HAP-1 (cell line): Measurements from ENCODE around the gene PEX10.

ENCODE experiments used
- DNase-seq, 2 experiments: peaks; one replicate each; pipeline ENCODE4 v3.0.0-alpha.2; 2016 to 2020; ENCODE audit warnings: low spot score in 2 of 2
- H3K27me3 ChIP-seq: fragments of 250-450 bp; sonication (Bioruptor Pico); 2 replicates; pipeline ENCODE4 v1.5.1; 2020; ENCODE audit warnings: low read depth, mild to moderate bottlenecking, moderate library complexity
- H3K36me3 ChIP-seq: fragments of 250-450 bp; sonication (Bioruptor Pico); replicated peaks from 2 replicates; pipeline ENCODE4 v1.5.1; 2020; ENCODE audit warnings: mild to moderate bottlenecking
- H3K4me1 ChIP-seq: fragments of 250-450 bp; sonication (Bioruptor Pico); 2 replicates; pipeline ENCODE4 v1.5.1; 2020; ENCODE audit warnings: mild to moderate bottlenecking
- H3K4me3 ChIP-seq: fragments of 250-450 bp; sonication (Bioruptor Pico); 2 replicates; pipeline ENCODE4 v1.5.1; 2020; ENCODE audit warnings: mild to moderate bottlenecking, moderate library complexity
- H3K9me3 ChIP-seq: fragments of 250-450 bp; sonication (Bioruptor Pico); 2 replicates; pipeline ENCODE4 v1.5.1; 2020; ENCODE audit warnings: mild to moderate bottlenecking, moderate library complexity
- in situ Hi-C: fragments of 300-500 bp; cut with MboI; formaldehyde crosslinking; loops from 3 replicates; pipeline ENCODE4 v1.14.3; 2020; ENCODE audit warnings: low sequenced_read_pairs, inconsistent platforms, mixed read lengths

Gene PEX10

GRCh38 chr1:2381741-2382620 is 30.4 kb downstream of the PEX10 start:
- Histone ChIP-seq H3K27me3 (no peaks in the 10 kb centered on the region), H3K4me1 (no peaks in the 10 kb centered on the region)

GRCh38 chr1:2380816-2381591 is 31.4 kb downstream of the PEX10 start:
- Histone ChIP-seq H3K27me3 (no peaks in the 10 kb centered on the region), H3K9me3 (no peaks in the 10 kb centered on the region), H3K36me3 (no peaks in the 10 kb centered on the region), H3K4me3 (no peak overlapping the region), H3K4me1 (no peaks in the 10 kb centered on the region)
- in situ Hi-C loops = no loop called here
- peak in 1 of 2 experiments; percentile 9 for DNase-seq

More at GRCh38 chr1:2381741-2382620, 30.4 kb downstream of the PEX10 start:
- H3K4me3 ChIP-seq = no peak overlapping the region
- DNase-seq = peak; percentile 42 to 89
- in situ Hi-C loops = no loop called here
- H3K9me3 ChIP-seq = no peaks in the 10 kb centered on the region
- H3K36me3 ChIP-seq = peaks cover 2% of the 10 kb centered on the region

GRCh38 chr1:2379733-2380404 is 32.5 kb downstream of the PEX10 start:
- in situ Hi-C loops = loop anchor here (5.0 kb wide), 1 partner anchor 183 kb away; no protein-coding TSS in a partner anchor
- H3K4me3 ChIP-seq = no peak overlapping the region
- no peaks in the 10 kb centered on the region for H3K4me1 ChIP-seq
- no peaks in the 10 kb centered on the region for H3K36me3 ChIP-seq
- H3K27me3 ChIP-seq = no peaks in the 10 kb centered on the region
- no peaks in the 10 kb centered on the region for H3K9me3 ChIP-seq
- peak in 1 of 2 experiments; percentile 6 for DNase-seq

- in situ Hi-C loops = loop anchor here (5.0 kb wide), 1 partner anchor 182 kb away; no protein-coding TSS in a partner anchor
- no peaks in the 10 kb centered on the region for H3K27me3 ChIP-seq
Observed at GRCh38 chr1:2378956-2379732, 33.2 kb downstream of the PEX10 start.

GRCh38 chr1:2378441-2378851 is 33.9 kb downstream of the PEX10 start:
- Histone ChIP-seq H3K36me3 (no peaks in the 10 kb centered on the region), H3K4me1 (no peaks in the 10 kb centered on the region), H3K27me3 (no peaks in the 10 kb centered on the region), H3K4me3 (no peak overlapping the region), H3K9me3 (no peaks in the 10 kb centered on the region)
- in situ Hi-C loops = loop anchor here (5.0 kb wide), 1 partner anchor 181 kb away; no protein-coding TSS in a partner anchor
- DNase-seq = peak in 1 of 2 experiments; percentile 6

More at GRCh38 chr1:2378956-2379732, 33.2 kb downstream of the PEX10 start:
- no peaks in the 10 kb centered on the region for H3K36me3 ChIP-seq
- peak in 1 of 2 experiments; percentile 8 for DNase-seq
- H3K4me3 ChIP-seq = no peak overlapping the region
- no peaks in the 10 kb centered on the region for H3K4me1 ChIP-seq
- H3K9me3 ChIP-seq = no peaks in the 10 kb centered on the region

GRCh38 chr1:2377751-2378440 is 34.5 kb downstream of the PEX10 start:
- Histone ChIP-seq H3K36me3 (no peaks in the 10 kb centered on the region), H3K9me3 (no peaks in the 10 kb centered on the region), H3K27me3 (no peaks in the 10 kb centered on the region), H3K4me1 (no peaks in the 10 kb centered on the region), H3K4me3 (no peak overlapping the region)
- DNase-seq = peak in 1 of 2 experiments; percentile 6
- in situ Hi-C loops = loop anchor here (5.0 kb wide), 1 partner anchor 181 kb away; no protein-coding TSS in a partner anchor

GRCh38 chr1:2376931-2377672 is 35.3 kb downstream of the PEX10 start:
- DNase-seq = peak in 1 of 2 experiments; percentile 7
- no peaks in the 10 kb centered on the region for H3K9me3 ChIP-seq
- no peaks in the 10 kb centered on the region for H3K4me1 ChIP-seq
- no peaks in the 10 kb centered on the region for H3K27me3 ChIP-seq
- H3K36me3 ChIP-seq = no peaks in the 10 kb centered on the region
- in situ Hi-C loops = loop anchor here (5.0 kb wide), 1 partner anchor 180 kb away; no protein-coding TSS in a partner anchor
- no peak overlapping the region for H3K4me3 ChIP-seq

GRCh38 chr1:2376261-2376741 is 36.1 kb downstream of the PEX10 start:
- no peak overlapping the region for H3K4me3 ChIP-seq
- no peaks in the 10 kb centered on the region for H3K36me3 ChIP-seq
- DNase-seq = peak in 1 of 2 experiments; percentile 8
- H3K9me3 ChIP-seq = no peaks in the 10 kb centered on the region
- in situ Hi-C loops = loop anchor here (5.0 kb wide), 1 partner anchor 179 kb away; no protein-coding TSS in a partner anchor
- no peaks in the 10 kb centered on the region for H3K27me3 ChIP-seq
- H3K4me1 ChIP-seq = no peaks in the 10 kb centered on the region

- H3K9me3 ChIP-seq = no peaks in the 10 kb centered on the region
- in situ Hi-C loops = loop anchor here (5.0 kb wide), 1 partner anchor 179 kb away; no protein-coding TSS in a partner anchor
- H3K4me3 ChIP-seq = no peak overlapping the region
- H3K36me3 ChIP-seq = no peaks in the 10 kb centered on the region
- H3K4me1 ChIP-seq = no peaks in the 10 kb centered on the region
- peak in 1 of 2 experiments; percentile 6 for DNase-seq
- H3K27me3 ChIP-seq = no peaks in the 10 kb centered on the region
Observed at GRCh38 chr1:2375923-2376260, 36.5 kb downstream of the PEX10 start.

GRCh38 chr1:2375246-2375922 is 37.0 kb downstream of the PEX10 start:
- H3K4me3 ChIP-seq = no peak overlapping the region
- H3K9me3 ChIP-seq = no peaks in the 10 kb centered on the region
- in situ Hi-C loops = loop anchor here (5.0 kb wide), 1 partner anchor 178 kb away; no protein-coding TSS in a partner anchor
- no peaks in the 10 kb centered on the region for H3K27me3 ChIP-seq
- DNase-seq = peak in 1 of 2 experiments; percentile 6
- H3K4me1 ChIP-seq = no peaks in the 10 kb centered on the region
- H3K36me3 ChIP-seq = no peaks in the 10 kb centered on the region
